AG09319 (cell line): Measurements from ENCODE around the gene CHRNG.
A peak's percentile ranks its signal among the peaks of the same experiment; 100 is the strongest.

Experiments
- DNase-seq: peaks from one replicate; pipeline ENCODE4 v3.0.0-alpha.2; 2010; ENCODE audit warnings: low read depth; ENCODE audit errors: extremely low read depth
- CTCF ChIP-seq: IDR thresholded peaks from 2 replicates; pipeline ENCODE4 v1.5.1; 2011; ENCODE audit warnings: low read depth, mild to moderate bottlenecking, inconsistent platforms, low read length, moderate library complexity

CHRNG gene

GRCh38 chr2:232588031-232588430 is 48.5 kb downstream of the CHRNG start:
- TF ChIP-seq CTCF = no peak
- DNase-seq = no peak

GRCh38 chr2:232588680-232589585 is 49.4 kb downstream of the CHRNG start:
- TF ChIP-seq CTCF = no peak
- DNase-seq = peak; percentile 77

- TF ChIP-seq CTCF = no peak
- peak; percentile 54 for DNase-seq
Observed at GRCh38 chr2:232592772-232593395, 53.4 kb downstream of the CHRNG start.

GRCh38 chr2:232593982-232594381 is 54.5 kb downstream of the CHRNG start:
- no peak for TF ChIP-seq CTCF
- no peak for DNase-seq
